ENCODE results near the gene ARHGEF25. TPM values are rescaled to one million over a fixed set of nuclear protein-coding genes. Genes with fewer than 3 reads are reported as not detected.

The ARHGEF25 gene
- total and polyA plus RNA-seq, 7 donors, result 2.9 to 9.2 (median 4.2) TPM

- H3K4me1 ChIP-seq, result peaks cover 7% of the 10 kb centered on the region
- ATAC-seq, result peak; percentile 2 to 50 (median 20)
- intact Hi-C loops (cut with DNase I), result loop anchor here (1.0 to 10.0 kb wide), 4 partner anchors 37 to 159 kb away; no protein-coding TSS in a partner anchor
- no peaks in the 10 kb centered on the region for H3K36me3 ChIP-seq (ENCODE audit: insufficient read depth in 1 of 2, low read depth in 1 of 2)
- H3K27ac ChIP-seq, result no peak overlapping the region
- TF ChIP-seq CTCF (IDR thresholded peaks at IDR 0.05), result no peak
- no peaks in the 10 kb centered on the region for H3K9me3 ChIP-seq
- H3K4me3 ChIP-seq, result peak overlapping the region; percentile 61
- WGBS, 3 donors, result 2 to 5% (median 3%) methylated on average over 42 of the region's 42 CpGs
- peaks cover 0 to 64% (median 12%) of the 10 kb centered on the region in 3 donors for H3K27me3 ChIP-seq (ENCODE audit: insufficient read depth in 3 of 3, low read length in 2 of 3)
- peak; percentile 24 to 66 for DNase-seq
These were observed 9.8 kb downstream of the ARHGEF25 start for GRCh38 chr12:57620936-57621496.

- peaks cover 7% of the 10 kb centered on the region for H3K4me1 ChIP-seq
- H3K27me3 ChIP-seq (ENCODE audit: insufficient read depth in 3 of 3, low read length in 2 of 3), result peaks cover 0 to 64% (median 12%) of the 10 kb centered on the region in 3 donors
- DNase-seq (peak; percentile 64 to 81), ATAC-seq (peak; percentile 78 to 85 (median 82))
- 1 to 2% (median 2%) methylated on average over 45 to 49 of the region's 49 CpGs for WGBS, 3 donors
- peak overlapping the region; percentile 61 for H3K4me3 ChIP-seq
- intact Hi-C loops (cut with DNase I), result loop anchor here (1.0 to 10.0 kb wide), 4 partner anchors 37 to 159 kb away; no protein-coding TSS in a partner anchor
- no peaks in the 10 kb centered on the region for H3K9me3 ChIP-seq
- TF ChIP-seq CTCF (IDR thresholded peaks at IDR 0.05), result peak; percentile 91
- no peak overlapping the region for H3K27ac ChIP-seq
- peaks cover 0 to 4% of the 10 kb centered on the region in 2 donors for H3K36me3 ChIP-seq (ENCODE audit: insufficient read depth in 1 of 2, low read depth in 1 of 2)
These were observed 10.5 kb downstream of the ARHGEF25 start for GRCh38 chr12:57621497-57622292.

GRCh38 chr12:57622293-57623245 lies 11.3 kb downstream of the ARHGEF25 start:
- 85% methylated on average over 9 of the region's 9 CpGs for WGBS, 3 donors
- Histone ChIP-seq H3K4me1 (peaks cover 7% of the 10 kb centered on the region), H3K4me3 (no peak overlapping the region), H3K27me3 (ENCODE audit: insufficient read depth in 3 of 3, low read length in 2 of 3) (peaks cover 0 to 59% (median 12%) of the 10 kb centered on the region in 3 donors), H3K27ac (no peak overlapping the region), H3K9me3 (no peaks in the 10 kb centered on the region), H3K36me3 (ENCODE audit: insufficient read depth in 1 of 2, low read depth in 1 of 2) (peaks cover 0 to 9% of the 10 kb centered on the region in 2 donors)
- no peak for TF ChIP-seq CTCF (IDR thresholded peaks at IDR 0.05)
- intact Hi-C loops (cut with DNase I), result loop anchor here (5.0 to 10.0 kb wide), 2 partner anchors 158 to 160 kb away; no protein-coding TSS in a partner anchor
- DNase-seq (no peak), ATAC-seq (no peak)

- peaks cover 0 to 17% of the 10 kb centered on the region in 2 donors for H3K36me3 ChIP-seq (ENCODE audit: insufficient read depth in 1 of 2, low read depth in 1 of 2)
- peaks cover 7% of the 10 kb centered on the region for H3K4me1 ChIP-seq
- intact Hi-C loops (cut with DNase I), result loop anchor here (5.0 to 10.0 kb wide), 2 partner anchors 159 to 161 kb away; no protein-coding TSS in a partner anchor
- TF ChIP-seq CTCF (IDR thresholded peaks at IDR 0.05), result no peak
- H3K27ac ChIP-seq, result no peak overlapping the region
- no peak for ATAC-seq
- WGBS, 3 donors, result 73 to 84% (median 81%) methylated on average over 2 of the region's 2 CpGs
- no peak overlapping the region for H3K4me3 ChIP-seq
- H3K9me3 ChIP-seq, result no peaks in the 10 kb centered on the region
- no peak for DNase-seq
- H3K27me3 ChIP-seq (ENCODE audit: insufficient read depth in 3 of 3, low read length in 2 of 3), result peaks cover 0 to 56% (median 13%) of the 10 kb centered on the region in 3 donors
These were observed 12.2 kb downstream of the ARHGEF25 start for GRCh38 chr12:57623385-57623784.

All from psoas muscle (tissue), 8 donors.